ENCODE measurements around the gene GATA3.

- TF ChIP-seq POLR2A (IDR thresholded peaks at IDR 0.05) (no peak), CTCF (IDR thresholded peaks at IDR 0.05) (no peak)
Observed at GRCh38 chr10:8103543-8103942, 49.1 kb downstream of the GATA3 start.

Data from lower leg skin (tissue), 3 donors.